Measurements from ENCODE around the gene SIRPG. TPM values are rescaled to one million over a fixed set of nuclear protein-coding genes. Genes with fewer than 3 reads are reported as not detected.

SIRPG gene
- total RNA-seq, 1 experiment from 2014 or later = not detected

DNA sequence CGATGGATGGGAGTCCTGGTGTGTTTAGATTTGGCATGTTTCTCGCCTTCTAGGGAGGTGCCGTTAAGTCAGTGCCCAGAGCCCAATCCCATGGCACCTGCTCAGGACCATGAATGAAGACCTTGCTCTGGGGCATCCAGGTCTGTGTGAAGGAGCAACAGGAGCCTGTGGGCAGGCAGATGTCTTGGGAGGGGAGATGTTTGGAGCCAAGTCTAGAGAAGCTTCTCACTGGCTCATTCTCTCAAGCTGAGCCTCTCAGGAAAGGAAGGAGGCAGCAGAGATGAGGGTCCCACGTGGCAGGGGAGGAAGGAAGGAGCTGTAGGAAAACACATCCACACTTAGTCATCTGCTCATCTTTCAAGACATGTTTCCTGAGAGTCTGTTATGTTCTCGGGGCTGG is 28.3 kb downstream of the SIRPG start:
- no peak overlapping the region for H2BK12ac ChIP-seq (ENCODE audit: insufficient read length, low read depth, low read length)
- no peak overlapping the region for H3K18ac ChIP-seq (ENCODE audit: insufficient read length, low read depth, low read length)
- no peaks in the 10 kb centered on the region; the same call in 1 of the 2 replicates for H3K27me3 ChIP-seq (ENCODE audit: insufficient read depth, low read length)
- peaks cover 21% of the 10 kb centered on the region for H3K27me3 Mint-ChIP-seq (ENCODE audit: low read depth)
- H2AK5ac ChIP-seq (ENCODE audit: insufficient read length, low read length) = no peak overlapping the region
- H3K9me3 Mint-ChIP-seq = peaks cover 0 to under 1% of the 10 kb centered on the region in 2 experiments; a peak in 2 of 5 replicates
- H3K4me1 Mint-ChIP-seq = peaks cover 5 to 16% of the 10 kb centered on the region in 2 experiments
- no peaks in the 10 kb centered on the region for H3K79me1 ChIP-seq (ENCODE audit: insufficient read depth, low read depth, low read length, poor library complexity, severe bottlenecking)
- H3K23me2 ChIP-seq (ENCODE audit: insufficient read length, low read depth, low read length, poor library complexity, severe bottlenecking) = no peaks in the 10 kb centered on the region
- no peak overlapping the region for H2BK15ac ChIP-seq (ENCODE audit: low read depth, low read length)
- H3K27ac ChIP-seq (ENCODE audit: insufficient read length, low read depth, low read length) = no peak overlapping the region
- H3K79me2 ChIP-seq (ENCODE audit: insufficient read depth, low read length) = no peaks in the 10 kb centered on the region
- no peak overlapping the region for H3K4me3 Mint-ChIP-seq
- H4K5ac ChIP-seq (ENCODE audit: insufficient read length, low read depth, low read length) = no peak overlapping the region
- H3K23ac ChIP-seq (ENCODE audit: insufficient read length, low read depth, low read length) = no peak overlapping the region
- H3T11ph ChIP-seq (ENCODE audit: low read length) = no peak overlapping the region
- H4K91ac ChIP-seq (ENCODE audit: insufficient read length, low read depth, low read length) = no peak overlapping the region
- no peak overlapping the region for H2BK20ac ChIP-seq (ENCODE audit: low read depth, low read length, poor library complexity, severe bottlenecking)
- no peak overlapping the region for H2BK120ac ChIP-seq (ENCODE audit: low read depth, low read length, poor library complexity, severe bottlenecking)
- H3K14ac ChIP-seq (ENCODE audit: insufficient read depth, low read length) = no peak overlapping the region
- H3K56ac ChIP-seq (ENCODE audit: insufficient read length, low read depth, low read length) = no peak overlapping the region
- peaks cover 3% of the 10 kb centered on the region; the same call in 1 of the 2 replicates for H3K4me1 ChIP-seq (ENCODE audit: insufficient read depth, low read length)
- no peak overlapping the region for H3K4ac ChIP-seq (ENCODE audit: low read depth, low read length)
- no peak overlapping the region for H3K9ac ChIP-seq (ENCODE audit: extremely low read depth, insufficient read length, low read length)
- WGBS (ENCODE audit: extremely low coverage, insufficient read length, low lambda C conversion rate) = no CpG with 5 or more reads among the region's 5 CpGs
- no peak for DNase-seq
- H2AFZ ChIP-seq (ENCODE audit: low read length) = no peak overlapping the region
- H3K9me3 ChIP-seq (ENCODE audit: control insufficient read depth, low read depth, low read length) = no peaks in the 10 kb centered on the region
- H2BK5ac ChIP-seq (ENCODE audit: insufficient read length, low read length) = no peak overlapping the region
- H3K4me2 ChIP-seq (ENCODE audit: insufficient read depth, insufficient read length, low read length) = no peak overlapping the region
- TF ChIP-seq, protein P1, sequence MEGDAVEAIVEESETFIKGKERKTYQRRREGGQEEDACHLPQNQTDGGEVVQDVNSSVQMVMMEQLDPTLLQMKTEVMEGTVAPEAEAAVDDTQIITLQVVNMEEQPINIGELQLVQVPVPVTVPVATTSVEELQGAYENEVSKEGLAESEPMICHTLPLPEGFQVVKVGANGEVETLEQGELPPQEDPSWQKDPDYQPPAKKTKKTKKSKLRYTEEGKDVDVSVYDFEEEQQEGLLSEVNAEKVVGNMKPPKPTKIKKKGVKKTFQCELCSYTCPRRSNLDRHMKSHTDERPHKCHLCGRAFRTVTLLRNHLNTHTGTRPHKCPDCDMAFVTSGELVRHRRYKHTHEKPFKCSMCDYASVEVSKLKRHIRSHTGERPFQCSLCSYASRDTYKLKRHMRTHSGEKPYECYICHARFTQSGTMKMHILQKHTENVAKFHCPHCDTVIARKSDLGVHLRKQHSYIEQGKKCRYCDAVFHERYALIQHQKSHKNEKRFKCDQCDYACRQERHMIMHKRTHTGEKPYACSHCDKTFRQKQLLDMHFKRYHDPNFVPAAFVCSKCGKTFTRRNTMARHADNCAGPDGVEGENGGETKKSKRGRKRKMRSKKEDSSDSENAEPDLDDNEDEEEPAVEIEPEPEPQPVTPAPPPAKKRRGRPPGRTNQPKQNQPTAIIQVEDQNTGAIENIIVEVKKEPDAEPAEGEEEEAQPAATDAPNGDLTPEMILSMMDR (conservative IDR thresholded peaks at IDR 0.05) = no peak
- no peak overlapping the region for H4K8ac ChIP-seq (replicated peaks; ENCODE audit: insufficient read length, low read depth, low read length)
- no peak overlapping the region for H3K27ac Mint-ChIP-seq
- peaks cover 0 to 2% (median 0%) of the 10 kb centered on the region in 3 experiments; a peak in 1 of 7 replicates for H3K36me3 Mint-ChIP-seq (ENCODE audit: insufficient read depth in 1 of 3, low read depth in 3 of 3)
- no peaks in the 10 kb centered on the region for H4K20me1 ChIP-seq (ENCODE audit: control insufficient read depth, insufficient read depth, insufficient read length)

All from H9 (cell line).